Thoracic aorta (tissue), 2 donors: Measurements from ENCODE around the gene SCGN. TPM values are rescaled to one million over a fixed set of nuclear protein-coding genes. Genes with fewer than 3 reads are reported as not detected.

Experiments used
- ATAC-seq: fragments of 150-250 bp; one replicate; pipeline ENCODE4 v1.8.0; 2017; ENCODE audit warnings: low read depth; ENCODE audit not compliant: insufficient number of reproducible peaks, low FRiP score
- DNase-seq: peaks from one replicate; pipeline ENCODE4 v3.0.0-alpha.2; 2020; ENCODE audit warnings: low spot score
- H3K27ac ChIP-seq, 2 donors: fragments of 200-600 bp; sonication (generic); 1 replicate in 1 of 2; 2 replicates in 1 of 2; pipeline ENCODE4 v1.5.1; 2016; ENCODE audit warnings: mild to moderate bottlenecking in 2 of 2, moderate library complexity in 2 of 2
- H3K27me3 ChIP-seq: fragments of 200-600 bp; sonication (generic); replicated peaks from 2 replicates; pipeline ENCODE4 v1.6.0; 2016; ENCODE audit warnings: mild to moderate bottlenecking; ENCODE audit not compliant: insufficient read depth
- H3K36me3 ChIP-seq: fragments of 200-600 bp; sonication (generic); one replicate; pipeline ENCODE4 v1.5.1; 2016
- H3K4me1 ChIP-seq, 2 donors: fragments of 200-600 bp; sonication (generic); 1 replicate in 1 of 2; 2 replicates in 1 of 2; pipeline versions ENCODE4 v1.5.1 to v1.6.0; 2016; ENCODE audit warnings: low read depth in 2 of 2, mild to moderate bottlenecking in 1 of 2; ENCODE audit not compliant: control insufficient read depth in 1 of 2
- H3K4me3 ChIP-seq: fragments of 200-600 bp; sonication (generic); 2 replicates; pipeline ENCODE4 v1.5.1; 2016; ENCODE audit warnings: mild to moderate bottlenecking
- H3K9me3 ChIP-seq: fragments of 200-600 bp; sonication (generic); 2 replicates; pipeline ENCODE4 v1.5.1; 2016
- CTCF ChIP-seq: fragments of 200-600 bp; sonication (generic); IDR thresholded peaks from one replicate; pipeline ENCODE4 v1.5.1; 2019; ENCODE audit warnings: antibody characterized with exemption
- total RNA-seq, 2 donors: library from RNA; depleted of rRNA; stranded (reverse); fragments of >200 nt; gene quantifications; one replicate each; pipeline versions ENCODE4 v1.1.0 to v1.2.3, GENCODE V29; 2016

The SCGN gene
- total RNA-seq, 2 donors from 2014 or later = 1.4 to 4.5 TPM

GRCh38 chr6:25710287-25710686, 58.3 kb downstream of the SCGN start:
- no peaks in the 10 kb centered on the region for H3K9me3 ChIP-seq
- no peaks in the 10 kb centered on the region for H3K27me3 ChIP-seq
- ATAC-seq = no peak
- no peak for DNase-seq
- H3K4me1 ChIP-seq = no peaks in the 10 kb centered on the region
- no peak for TF ChIP-seq CTCF
- no peaks in the 10 kb centered on the region for H3K36me3 ChIP-seq
- H3K4me3 ChIP-seq = no peak overlapping the region
- no peak overlapping the region for H3K27ac ChIP-seq

- TF ChIP-seq CTCF = no peak
Measured at GRCh38 chr6:25713824-25714223, 61.8 kb downstream of the SCGN start.

DNA sequence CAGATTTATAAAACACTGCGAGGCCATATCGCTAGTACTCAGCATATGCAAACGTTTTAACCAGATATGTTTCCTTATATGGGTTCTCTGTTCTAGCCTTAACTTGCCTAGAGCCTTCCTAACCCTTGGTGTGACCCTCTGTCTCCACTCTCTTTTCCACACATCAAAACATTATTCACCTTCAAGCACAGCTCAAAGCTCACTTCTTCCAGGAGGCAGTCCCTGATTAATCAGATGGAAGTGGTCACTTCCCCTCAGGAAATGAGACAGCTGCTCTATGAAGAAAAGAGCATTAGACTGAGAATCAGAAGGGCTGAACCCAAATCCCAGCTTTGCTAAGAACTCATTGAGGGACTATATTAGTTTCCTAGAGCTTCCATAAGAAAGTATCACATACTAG, 62.8 kb downstream of the SCGN start:
- no peaks in the 10 kb centered on the region for H3K4me1 ChIP-seq
- no peaks in the 10 kb centered on the region for H3K36me3 ChIP-seq
- TF ChIP-seq CTCF = no peak
- no peak overlapping the region for H3K4me3 ChIP-seq
- ATAC-seq (no peak), DNase-seq (no peak)
- H3K27ac ChIP-seq = no peak overlapping the region
- no peaks in the 10 kb centered on the region for H3K27me3 ChIP-seq
- no peaks in the 10 kb centered on the region for H3K9me3 ChIP-seq

More at GRCh38 chr6:25713824-25714223, 61.8 kb downstream of the SCGN start:
- Histone ChIP-seq H3K27ac (no peak overlapping the region), H3K9me3 (no peaks in the 10 kb centered on the region), H3K27me3 (no peaks in the 10 kb centered on the region), H3K4me3 (no peak overlapping the region), H3K4me1 (no peaks in the 10 kb centered on the region), H3K36me3 (no peaks in the 10 kb centered on the region)
- no peak for ATAC-seq
- no peak for DNase-seq

- Histone ChIP-seq H3K27ac (no peak overlapping the region), H3K36me3 (no peaks in the 10 kb centered on the region), H3K27me3 (no peaks in the 10 kb centered on the region), H3K4me1 (no peaks in the 10 kb centered on the region), H3K9me3 (no peaks in the 10 kb centered on the region), H3K4me3 (no peak overlapping the region)
- ATAC-seq = no peak
- TF ChIP-seq CTCF = no peak
- no peak for DNase-seq
Measured at GRCh38 chr6:25715794-25716193, 63.8 kb downstream of the SCGN start.

- peak; percentile 57 for TF ChIP-seq CTCF
- DNase-seq (no peak), ATAC-seq (no peak)
- no peaks in the 10 kb centered on the region for H3K27me3 ChIP-seq
- no peak overlapping the region for H3K27ac ChIP-seq
- no peaks in the 10 kb centered on the region for H3K9me3 ChIP-seq
- H3K4me3 ChIP-seq = no peak overlapping the region
- H3K4me1 ChIP-seq = no peaks in the 10 kb centered on the region
- H3K36me3 ChIP-seq = no peaks in the 10 kb centered on the region
Measured at GRCh38 chr6:25717866-25718740, 66.1 kb downstream of the SCGN start.
